HG03460 (cell line): ENCODE measurements around the gene IL26.

Experiments used
- ATAC-seq: cut with Tn5 transposase; IDR thresholded peaks from one replicate; pipeline ENCODE4 v1.9.1; 2021; ENCODE audit not compliant: unreplicated experiment

The IL26 gene

GRCh38 chr12:68225576-68226476 lies at the start of gene IL26:
Gene IL26, minus strand, starts transcription at chr12:68225810. Its CDS starts 54 bp downstream, at chr12:68225756.
- ATAC-seq = no peak

GRCh38 chr12:68272732-68273131 lies 47.1 kb upstream of the IL26 start:
- ATAC-seq = no peak

GRCh38 chr12:68271346-68271745 lies 45.7 kb upstream of the IL26 start:
- no peak for ATAC-seq

- no peak for ATAC-seq
These were observed 44.7 kb upstream of the IL26 start for GRCh38 chr12:68270358-68270757.

GRCh38 chr12:68269779-68270178 lies 44.2 kb upstream of the IL26 start:
- no peak for ATAC-seq

GRCh38 chr12:68268967-68269366 lies 43.4 kb upstream of the IL26 start:
- ATAC-seq = no peak

GRCh38 chr12:68267892-68268396 lies 42.3 kb upstream of the IL26 start:
- no peak for ATAC-seq

- ATAC-seq = no peak
These were observed 39.2 kb upstream of the IL26 start for GRCh38 chr12:68264857-68265256.

- ATAC-seq = no peak
These were observed 38.7 kb upstream of the IL26 start for GRCh38 chr12:68264158-68264855.

- no peak for ATAC-seq
These were observed 37.8 kb upstream of the IL26 start for GRCh38 chr12:68263366-68263765.

GRCh38 chr12:68261896-68262295 lies 36.3 kb upstream of the IL26 start:
- no peak for ATAC-seq

GRCh38 chr12:68260153-68260552 lies 34.5 kb upstream of the IL26 start:
- no peak for ATAC-seq

- no peak for ATAC-seq
These were observed 33.8 kb upstream of the IL26 start for GRCh38 chr12:68259318-68259940.

- ATAC-seq = no peak
These were observed 27.9 kb upstream of the IL26 start, which contains the start of gene IL22 for GRCh38 chr12:68253504-68253903. Gene IL22, minus strand, starts transcription at chr12:68253604. Its CDS starts 156 bp downstream, at chr12:68253448.

- no peak for ATAC-seq
These were observed 26.5 kb upstream of the IL26 start for GRCh38 chr12:68252077-68252476.

- ATAC-seq = no peak
These were observed 24.8 kb upstream of the IL26 start for GRCh38 chr12:68250454-68250853.

GRCh38 chr12:68247785-68248184 lies 22.2 kb upstream of the IL26 start:
- ATAC-seq = no peak

GRCh38 chr12:68246350-68246749 lies 20.7 kb upstream of the IL26 start:
- no peak for ATAC-seq

- no peak for ATAC-seq
These were observed 19.8 kb upstream of the IL26 start for GRCh38 chr12:68245180-68246021.

GRCh38 chr12:68242777-68243176 lies 17.2 kb upstream of the IL26 start:
- no peak for ATAC-seq

- ATAC-seq = peak; percentile 99
These were observed 15.4 kb upstream of the IL26 start for GRCh38 chr12:68240975-68241374.
